ENCODE results near the gene DNAH3. TPM values are rescaled to one million over a fixed set of nuclear protein-coding genes. Genes with fewer than 3 reads are reported as not detected.

Gene DNAH3
- total RNA-seq, 1 experiment from 2014 or later: 0.24 TPM

DNA sequence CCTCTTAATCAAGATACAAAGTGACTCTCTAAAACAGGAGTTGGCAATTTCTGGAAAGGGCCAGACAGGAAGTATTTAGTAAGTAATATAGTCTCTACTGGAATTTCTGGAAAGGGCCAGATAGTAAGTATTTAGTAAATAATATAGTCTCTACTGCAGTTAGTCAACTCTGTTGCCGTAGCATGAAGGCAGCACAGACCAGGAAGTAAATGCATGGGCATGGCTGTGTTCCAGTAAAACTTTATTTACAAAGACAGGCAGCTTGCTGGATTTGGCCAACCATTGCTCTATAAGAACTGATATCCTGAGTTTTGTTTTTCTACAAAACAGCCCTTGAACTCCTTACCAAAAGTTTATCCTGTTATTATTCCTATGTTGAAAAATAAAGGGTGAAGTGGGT lies 24.8 kb upstream of the DNAH3 start:
- no peak overlapping the region for H3T11ph ChIP-seq (ENCODE audit: low read length)
- Mint-ChIP-seq H3K36me3 (ENCODE audit: insufficient read depth in 1 of 3, low read depth in 3 of 3) (peaks cover 56 to 88% (median 86%) of the 10 kb centered on the region in 3 experiments), H3K4me3 (no peak overlapping the region), H3K27ac (no peak overlapping the region), H3K9me3 (peaks cover 2 to 10% of the 10 kb centered on the region in 2 experiments; a peak in 1 of 5 replicates), H3K4me1 (no peaks in the 10 kb centered on the region), H3K27me3 (ENCODE audit: low read depth) (no peaks in the 10 kb centered on the region)
- H4K8ac ChIP-seq (replicated peaks; ENCODE audit: insufficient read length, low read depth, low read length): no peak overlapping the region
- H3K18ac ChIP-seq (ENCODE audit: insufficient read length, low read depth, low read length): no peak overlapping the region
- TF ChIP-seq, protein P1, sequence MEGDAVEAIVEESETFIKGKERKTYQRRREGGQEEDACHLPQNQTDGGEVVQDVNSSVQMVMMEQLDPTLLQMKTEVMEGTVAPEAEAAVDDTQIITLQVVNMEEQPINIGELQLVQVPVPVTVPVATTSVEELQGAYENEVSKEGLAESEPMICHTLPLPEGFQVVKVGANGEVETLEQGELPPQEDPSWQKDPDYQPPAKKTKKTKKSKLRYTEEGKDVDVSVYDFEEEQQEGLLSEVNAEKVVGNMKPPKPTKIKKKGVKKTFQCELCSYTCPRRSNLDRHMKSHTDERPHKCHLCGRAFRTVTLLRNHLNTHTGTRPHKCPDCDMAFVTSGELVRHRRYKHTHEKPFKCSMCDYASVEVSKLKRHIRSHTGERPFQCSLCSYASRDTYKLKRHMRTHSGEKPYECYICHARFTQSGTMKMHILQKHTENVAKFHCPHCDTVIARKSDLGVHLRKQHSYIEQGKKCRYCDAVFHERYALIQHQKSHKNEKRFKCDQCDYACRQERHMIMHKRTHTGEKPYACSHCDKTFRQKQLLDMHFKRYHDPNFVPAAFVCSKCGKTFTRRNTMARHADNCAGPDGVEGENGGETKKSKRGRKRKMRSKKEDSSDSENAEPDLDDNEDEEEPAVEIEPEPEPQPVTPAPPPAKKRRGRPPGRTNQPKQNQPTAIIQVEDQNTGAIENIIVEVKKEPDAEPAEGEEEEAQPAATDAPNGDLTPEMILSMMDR (conservative IDR thresholded peaks at IDR 0.05): no peak
- no peak overlapping the region for H4K5ac ChIP-seq (ENCODE audit: insufficient read length, low read depth, low read length)
- H3K27me3 ChIP-seq (ENCODE audit: insufficient read depth, low read length): no peaks in the 10 kb centered on the region
- H4K91ac ChIP-seq (ENCODE audit: insufficient read length, low read depth, low read length): no peak overlapping the region
- no peak overlapping the region for H2BK15ac ChIP-seq (ENCODE audit: low read depth, low read length)
- H3K4ac ChIP-seq (ENCODE audit: low read depth, low read length): no peak overlapping the region
- no peak overlapping the region for H2AK5ac ChIP-seq (ENCODE audit: insufficient read length, low read length)
- H3K23ac ChIP-seq (ENCODE audit: insufficient read length, low read depth, low read length): no peak overlapping the region
- H3K56ac ChIP-seq (ENCODE audit: insufficient read length, low read depth, low read length): no peak overlapping the region
- no peaks in the 10 kb centered on the region for H4K20me1 ChIP-seq (ENCODE audit: control insufficient read depth, insufficient read depth, insufficient read length)
- H3K79me2 ChIP-seq (ENCODE audit: insufficient read depth, low read length): no peaks in the 10 kb centered on the region
- DNase-seq: no peak
- no peak overlapping the region for H2BK20ac ChIP-seq (ENCODE audit: low read depth, low read length, poor library complexity, severe bottlenecking)
- no peak overlapping the region for H3K9ac ChIP-seq (ENCODE audit: extremely low read depth, insufficient read length, low read length)
- no peak overlapping the region for H3K4me2 ChIP-seq (ENCODE audit: insufficient read depth, insufficient read length, low read length)
- H3K79me1 ChIP-seq (ENCODE audit: insufficient read depth, low read depth, low read length, poor library complexity, severe bottlenecking): peaks cover 2% of the 10 kb centered on the region
- H3K14ac ChIP-seq (ENCODE audit: insufficient read depth, low read length): no peak overlapping the region
- no peak overlapping the region for H2BK5ac ChIP-seq (ENCODE audit: insufficient read length, low read length)
- WGBS (ENCODE audit: extremely low coverage, insufficient read length, low lambda C conversion rate): no CpG with 5 or more reads among the region's 1 CpG
- no peak overlapping the region for H2BK120ac ChIP-seq (ENCODE audit: low read depth, low read length, poor library complexity, severe bottlenecking)
- H2BK12ac ChIP-seq (ENCODE audit: insufficient read length, low read depth, low read length): no peak overlapping the region
- no peaks in the 10 kb centered on the region for H3K9me3 ChIP-seq (ENCODE audit: control insufficient read depth, low read depth, low read length)
- H3K4me1 ChIP-seq (ENCODE audit: insufficient read depth, low read length): no peaks in the 10 kb centered on the region
- H2AFZ ChIP-seq (ENCODE audit: low read length): no peak overlapping the region
- H3K27ac ChIP-seq (ENCODE audit: insufficient read length, low read depth, low read length): no peak overlapping the region
- no peaks in the 10 kb centered on the region for H3K23me2 ChIP-seq (ENCODE audit: insufficient read length, low read depth, low read length, poor library complexity, severe bottlenecking)

Measured in H9 (cell line).